H4 (cell line): ENCODE data around the gene MEA1. TPM values are rescaled to one million over a fixed set of nuclear protein-coding genes. Genes with fewer than 3 reads are reported as not detected.
"Not testable (repeated sequence)": the region's sequence is repeated elsewhere in the genome, so short reads cannot be mapped to it uniquely, and the experiment has no call there.

Source experiments
- DNase-seq: peaks from one replicate; pipeline ENCODE4 v3.0.0-alpha.2; 2015; ENCODE audit warnings: low spot score
- total RNA-seq: library from RNA; depleted of rRNA; stranded (reverse); fragments of >200 nt; shearing (Covaris generic); gene quantifications from 2 replicates; pipeline ENCODE4 v1.2.3, GENCODE V29; 2014

The MEA1 gene
- total RNA-seq, 1 experiment from 2014 or later = 171 TPM

GRCh38 chr6:43009124-43009523 lies 4.6 kb downstream of the MEA1 start:
- peak; percentile 48 for DNase-seq

- no peak for DNase-seq
These were observed 6.6 kb downstream of the MEA1 start for GRCh38 chr6:43007126-43007525.

- DNase-seq = no peak
These were observed 7.5 kb downstream of the MEA1 start for GRCh38 chr6:43006251-43006650.

GRCh38 chr6:43005844-43006243 lies 7.9 kb downstream of the MEA1 start:
- no peak for DNase-seq

- no peak for DNase-seq
These were observed 11.9 kb downstream of the MEA1 start for GRCh38 chr6:43001843-43002242.

GRCh38 chr6:42998205-42998604 lies 15.5 kb downstream of the MEA1 start:
- not testable (repeated sequence) for DNase-seq

- DNase-seq = no peak
These were observed 17.2 kb downstream of the MEA1 start for GRCh38 chr6:42996513-42996912.

GRCh38 chr6:42993445-42993844 lies 20.3 kb downstream of the MEA1 start:
- no peak for DNase-seq

- DNase-seq = no peak
These were observed 23.8 kb downstream of the MEA1 start for GRCh38 chr6:42989923-42990322.

- DNase-seq = no peak
These were observed 25.2 kb downstream of the MEA1 start for GRCh38 chr6:42988486-42989020.

- no peak for DNase-seq
These were observed 26.0 kb downstream of the MEA1 start for GRCh38 chr6:42987533-42988451.

- DNase-seq = no peak
These were observed 28.7 kb downstream of the MEA1 start for GRCh38 chr6:42984924-42985475.

- DNase-seq = peak; percentile 99
These were observed 29.5 kb downstream of the MEA1 start, which contains the start of gene PPP2R5D for GRCh38 chr6:42984001-42984923. Gene PPP2R5D, plus strand, starts transcription at chr6:42984570. Its CDS starts 108 bp downstream, at chr6:42984678.

GRCh38 chr6:42981836-42982235 lies 31.9 kb downstream of the MEA1 start:
- no peak for DNase-seq

- no peak for DNase-seq
These were observed 34.1 kb downstream of the MEA1 start for GRCh38 chr6:42979523-42980177.

- DNase-seq = peak; percentile 89
These were observed 34.8 kb downstream of the MEA1 start, which contains the start of gene PEX6 for GRCh38 chr6:42978839-42979522. Gene PEX6, minus strand, starts transcription at chr6:42979181. Its CDS starts 31 bp downstream, at chr6:42979150.

- DNase-seq = peak; percentile 14
These were observed 35.3 kb downstream of the MEA1 start for GRCh38 chr6:42978487-42978838.

GRCh38 chr6:42974919-42975505 lies 38.7 kb downstream of the MEA1 start:
- peak; percentile 5 for DNase-seq

GRCh38 chr6:42973926-42974325 lies 39.8 kb downstream of the MEA1 start:
- DNase-seq = no peak

GRCh38 chr6:42971746-42972327 lies 41.9 kb downstream of the MEA1 start:
- no peak for DNase-seq
